ENCODE data around the gene REV1. TPM values are rescaled to one million over a fixed set of nuclear protein-coding genes. Genes with fewer than 3 reads are reported as not detected.
"Not testable (repeated sequence)": the region's sequence is repeated elsewhere in the genome, so short reads cannot be mapped to it uniquely, and the experiment has no call there.

Gene REV1
- polyA plus RNA-seq (ENCODE audit: insufficient read length): 85.5 TPM
- long read RNA-seq, donor 1, partial matches to known transcripts: 5 of 8 reads
- long read RNA-seq, donor 1, other reads (novel, unspliced or antisense): 0 of 8 reads
- long read RNA-seq, donor 2, partial matches to known transcripts: 22 of 25 reads
- long read RNA-seq, donor 2, other reads (novel, unspliced or antisense): 0 of 25 reads
- long read RNA-seq, donor 3, transcript REV1-209 (4 exons, 1,352 nt): major isoform, 8 of 9 reads
- long read RNA-seq, donor 3, partial matches to known transcripts: 0 of 9 reads
- long read RNA-seq, donor 3, other reads (novel, unspliced or antisense): 0 of 9 reads
- long read RNA-seq, donor 4, partial matches to known transcripts: 0 of 1 reads
- long read RNA-seq, donor 4, other reads (novel, unspliced or antisense): 0 of 1 reads
- long read RNA-seq, donor 5, full-length matches to known transcripts: 3 of 9 reads
- long read RNA-seq, donor 5, partial matches to known transcripts: 6 of 9 reads
- long read RNA-seq, donor 5, other reads (novel, unspliced or antisense): 0 of 9 reads
- long read RNA-seq, donor 6, partial matches to known transcripts: 5 of 5 reads
- long read RNA-seq, donor 6, other reads (novel, unspliced or antisense): 0 of 5 reads
- long read RNA-seq, donor 7, partial matches to known transcripts: 0 of 2 reads
- long read RNA-seq, donor 7, other reads (novel, unspliced or antisense): 0 of 2 reads
- long read RNA-seq, donor 8, partial matches to known transcripts: 0 of 4 reads
- long read RNA-seq, donor 8, other reads (novel, unspliced or antisense): 0 of 4 reads

GRCh38 chr2:99489761-99490622, at the start of gene REV1:
Gene REV1, minus strand, starts transcription at chr2:99490017. Its CDS starts 25,042 bp downstream, at chr2:99464975.
- peak; percentile 93 for DNase-seq

GRCh38 chr2:99537910-99538485, 48.2 kb upstream of the REV1 start:
- DNase-seq: no peak

- DNase-seq: no peak
These were observed 34.2 kb upstream of the REV1 start for GRCh38 chr2:99524056-99524455.

GRCh38 chr2:99522157-99522556, 32.3 kb upstream of the REV1 start:
- DNase-seq: no peak

- no peak for DNase-seq
These were observed 31.0 kb upstream of the REV1 start for GRCh38 chr2:99520813-99521212.

- DNase-seq: no peak
These were observed 30.4 kb upstream of the REV1 start for GRCh38 chr2:99520195-99520594.

- no peak for DNase-seq
These were observed 24.5 kb upstream of the REV1 start for GRCh38 chr2:99514357-99514756.

- DNase-seq: no peak
These were observed 22.4 kb upstream of the REV1 start for GRCh38 chr2:99512181-99512591.

- DNase-seq: no peak
These were observed 19.6 kb upstream of the REV1 start for GRCh38 chr2:99509387-99509786.

- DNase-seq: no peak
These were observed 18.4 kb upstream of the REV1 start for GRCh38 chr2:99507937-99508818.

GRCh38 chr2:99504844-99505584, 15.2 kb upstream of the REV1 start:
- DNase-seq: no peak

- not testable (repeated sequence) for DNase-seq
These were observed 14.0 kb upstream of the REV1 start for GRCh38 chr2:99503662-99504416.

GRCh38 chr2:99496021-99496420, 6.2 kb upstream of the REV1 start:
- no peak for DNase-seq

- DNase-seq: no peak
These were observed 5.5 kb upstream of the REV1 start for GRCh38 chr2:99495115-99495860.

GRCh38 chr2:99492721-99493120, 2.9 kb upstream of the REV1 start:
- no peak for DNase-seq

- no peak for DNase-seq
These were observed 1.0 kb upstream of the REV1 start for GRCh38 chr2:99490623-99491461.

- DNase-seq: peak; percentile 31
These were observed 605 bp downstream of the REV1 start for GRCh38 chr2:99489063-99489760.
